H1 (cell line): Measurements from ENCODE around the gene SLC48A1. TPM values are rescaled to one million over a fixed set of nuclear protein-coding genes. Genes with fewer than 3 reads are reported as not detected.

Experiments used
- CTCF ChIA-PET: fragments of 300-600 bp; sonication (Branson Sonifier 250); formaldehyde crosslinking; loops from one replicate; lab custom pipeline; 2021; ENCODE audit not compliant: partially characterized antibody; lab: Charles Lee
- POLR2A ChIA-PET: fragments of 300-600 bp; sonication (Branson Sonifier 250); formaldehyde crosslinking; loops from one replicate; lab custom pipeline; 2021; ENCODE audit warnings: inconsistent platforms; ENCODE audit not compliant: partially characterized antibody; lab: Charles Lee
- DNase-seq, 2 experiments: peaks; one replicate each; pipeline versions ENCODE4 v3.0.0 to v3.0.0-alpha.2; 2010 to 2022; ENCODE audit warnings: low spot score in 2 of 2, low read depth in 1 of 2, mixed read lengths in 1 of 2
- FAIRE-seq: peaks from 2 replicates; lab custom pipeline; 2011; peaks lifted over from hg19 to GRCh38; lab: Jason Lieb, UNC
- H2AFZ ChIP-seq: 2 replicates; pipeline ENCODE4 v1.8.1; 2012; ENCODE audit warnings: low read length, inconsistent platforms
- H2AK5ac ChIP-seq: 2 replicates; pipeline ENCODE4 v1.6.1; 2013; ENCODE audit warnings: low read depth, low read length
- H2BK120ac ChIP-seq: replicated peaks from 2 replicates; pipeline ENCODE3; 2013; ENCODE audit warnings: low read depth, low read length, inconsistent platforms
- H2BK12ac ChIP-seq: 2 replicates; pipeline ENCODE4 v1.6.1; 2013; ENCODE audit warnings: low read depth, low read length
- H2BK15ac ChIP-seq: 2 replicates; pipeline ENCODE4 v1.6.1; 2013; ENCODE audit warnings: low read length
- H2BK20ac ChIP-seq: 2 replicates; pipeline ENCODE4 v1.6.1; 2013; ENCODE audit warnings: low read length
- H2BK5ac ChIP-seq: 2 replicates; pipeline ENCODE4 v1.6.1; 2013; ENCODE audit warnings: low read depth, low read length
- H3K14ac ChIP-seq: 2 replicates; pipeline ENCODE4 v1.6.1; 2013; ENCODE audit warnings: inconsistent platforms; ENCODE audit not compliant: insufficient read length
- H3K18ac ChIP-seq: 2 replicates; pipeline ENCODE4 v1.6.1; 2013; ENCODE audit warnings: low read length; ENCODE audit errors: extremely low read depth
- H3K23ac ChIP-seq: 2 replicates; pipeline ENCODE4 v1.6.1; 2013; ENCODE audit warnings: inconsistent platforms; ENCODE audit not compliant: insufficient read length
- H3K23me2 ChIP-seq: 2 replicates; pipeline ENCODE4 v1.6.1; 2013; ENCODE audit warnings: low read depth, low read length
- H3K27ac ChIP-seq: 2 replicates; pipeline ENCODE4 v1.6.1; 2011; ENCODE audit warnings: low read depth, low read length, inconsistent platforms
- H3K27me3 ChIP-seq, 4 experiments: replicated peaks in 1 of 4; 1 replicate in 1 of 4; 2 replicates in 3 of 4; pipeline versions ENCODE4 v1.6.1 to v1.8.1; 2011 to 2013; ENCODE audit warnings: low read length in 3 of 4, mild to moderate bottlenecking in 3 of 4, inconsistent platforms in 2 of 4, mixed read lengths in 2 of 4, moderate library complexity in 1 of 4; ENCODE audit not compliant: control insufficient read depth in 3 of 4, insufficient read depth in 3 of 4; ENCODE audit errors: extremely low read depth in 1 of 4
- H3K36me3 ChIP-seq, 4 experiments: 2 replicates each; pipeline versions ENCODE4 v1.6.1 to v1.8.1; 2011 to 2013; ENCODE audit warnings: mild to moderate bottlenecking in 4 of 4, low read length in 3 of 4, moderate library complexity in 2 of 4, control low read depth in 1 of 4, inconsistent platforms in 1 of 4; ENCODE audit not compliant: insufficient read depth in 4 of 4, control insufficient read depth in 2 of 4
- H3K4ac ChIP-seq: replicated peaks from 2 replicates; pipeline ENCODE3; 2013; ENCODE audit warnings: low read length, low read depth, mixed read lengths, inconsistent platforms; ENCODE audit not compliant: insufficient read length
- H3K4me1 ChIP-seq, 4 experiments: replicated peaks in 1 of 4; 1 replicate in 1 of 4; 2 replicates in 3 of 4; pipeline versions ENCODE4 v1.6.1 to v1.8.1; 2011 to 2013; ENCODE audit warnings: low read length in 3 of 4, inconsistent platforms in 2 of 4, mixed read lengths in 1 of 4; ENCODE audit not compliant: insufficient read depth in 4 of 4, control insufficient read depth in 3 of 4
- H3K4me2 ChIP-seq, 2 experiments: 2 replicates each; pipeline versions ENCODE4 v1.6.1 to v1.8.1; 2011 to 2013; ENCODE audit warnings: low read depth in 2 of 2, low read length in 2 of 2, control low read depth in 1 of 2, inconsistent platforms in 1 of 2, mild to moderate bottlenecking in 1 of 2; ENCODE audit not compliant: insufficient read depth in 1 of 2
- H3K4me3 ChIP-seq, 4 experiments: fragments of 200-600, 300-600 bp in 1 of 4; sonication (generic), shearing (Covaris generic), sonication (Bioruptor Twin) in 1 of 4; 2 replicates each; pipeline versions ENCODE4 v1.5.1 to v1.8.1; 2011 to 2016; ENCODE audit warnings: low read length in 4 of 4, low read depth in 3 of 4, control low read depth in 2 of 4, inconsistent platforms in 2 of 4, mild to moderate bottlenecking in 2 of 4, mixed read lengths in 1 of 4, moderate library complexity in 1 of 4; ENCODE audit not compliant: insufficient read depth in 2 of 4; ENCODE audit errors: extremely low read depth in 1 of 4
- H3K56ac ChIP-seq: replicated peaks from 2 replicates; pipeline ENCODE3; 2013; ENCODE audit warnings: low read depth, mild to moderate bottlenecking, mixed read lengths, low read length, inconsistent platforms; ENCODE audit not compliant: insufficient read length
- H3K79me1 ChIP-seq: 2 replicates; pipeline ENCODE4 v1.6.1; 2013; ENCODE audit warnings: low read depth, low read length, control low read depth
- H3K79me2 ChIP-seq, 2 experiments: 2 replicates each; pipeline versions ENCODE4 v1.6.1 to v1.8.1; 2012 to 2013; ENCODE audit warnings: low read length in 2 of 2, mild to moderate bottlenecking in 2 of 2, inconsistent platforms in 1 of 2; ENCODE audit not compliant: insufficient read depth in 2 of 2, control insufficient read depth in 1 of 2
- H3K9ac ChIP-seq, 4 experiments: replicated peaks in 1 of 4; 1 replicate in 1 of 4; 2 replicates in 3 of 4; pipeline versions ENCODE4 v1.6.1 to v1.8.1; 2011 to 2013; ENCODE audit warnings: low read depth in 3 of 4, low read length in 3 of 4, control low read depth in 2 of 4, mild to moderate bottlenecking in 2 of 4, moderate library complexity in 2 of 4, inconsistent platforms in 1 of 4; ENCODE audit errors: extremely low read depth in 1 of 4
- H3K9me3 ChIP-seq, 2 experiments: 2 replicates each; pipeline versions ENCODE4 v1.6.1 to v1.8.1; 2012 to 2013; ENCODE audit warnings: mild to moderate bottlenecking in 2 of 2, moderate library complexity in 2 of 2, control low read depth in 1 of 2, inconsistent platforms in 1 of 2, low read depth in 1 of 2, low read length in 1 of 2, mixed read lengths in 1 of 2; ENCODE audit not compliant: insufficient read depth in 2 of 2
- H4K20me1 ChIP-seq, 2 experiments: replicated peaks in 1 of 2; 2 replicates each; pipeline versions ENCODE3 to v1.8.1; 2011 to 2013; ENCODE audit warnings: inconsistent platforms in 2 of 2, low read length in 2 of 2, mild to moderate bottlenecking in 1 of 2; ENCODE audit not compliant: insufficient read depth in 2 of 2, control insufficient read depth in 1 of 2
- H4K5ac ChIP-seq: 2 replicates; pipeline ENCODE4 v1.6.1; 2013; ENCODE audit warnings: low read length, low read depth, mixed read lengths, inconsistent platforms; ENCODE audit not compliant: insufficient read length
- H4K8ac ChIP-seq: 2 replicates; pipeline ENCODE4 v1.8.0; 2013; ENCODE audit warnings: mild to moderate bottlenecking, moderate library complexity, low read length, inconsistent platforms; ENCODE audit not compliant: insufficient read depth; ENCODE audit errors: extremely low read depth
- H4K91ac ChIP-seq: replicated peaks from 2 replicates; pipeline ENCODE3; 2013; ENCODE audit warnings: low read length, mixed read lengths, inconsistent platforms; ENCODE audit not compliant: insufficient read length
- SP1 ChIP-seq: IDR thresholded peaks from 2 replicates; pipeline ENCODE4 v1.6.1; 2011; ENCODE audit warnings: low read depth, low read length
- WGBS, 2 experiments: shearing (Covaris generic) in 1 of 2; methylation state at CpG; one replicate each; pipeline versions ENCODE4 v1.1.6 to v1.1.7; 2013 to 2015; ENCODE audit warnings: low lambda C conversion rate in 2 of 2, mixed read lengths in 2 of 2, inconsistent platforms in 1 of 2, low coverage in 1 of 2, missing lambda C conversion rate in 1 of 2; ENCODE audit not compliant: insufficient replicate concordance in 2 of 2, insufficient coverage in 1 of 2, insufficient read length in 1 of 2; ENCODE audit errors: extremely low coverage in 1 of 2, missing lambda C conversion rate in 1 of 2; 5-methylcytosine and 5-hydroxymethylcytosine counted together
- polyA plus RNA-seq, 7 experiments: library from polyadenylated mRNA; depleted of rRNA in 3 of 7; stranded (reverse) in 5 of 7; unstranded in 2 of 7; fragments of >200 nt in 5 of 7; fragments of 200-250 nt in 2 of 7; gene quantifications; 1 replicate in 5 of 7; 2 replicates in 1 of 7; 4 replicates in 1 of 7; pipeline versions ENCODE4 v1.2.1 to v1.2.3, GENCODE V29; 2011 to 2013; ENCODE audit warnings: missing spikeins in 2 of 7, mixed read lengths in 2 of 7
- total RNA-seq: library from RNA; stranded (reverse); fragmentation: NEBNext Ultra II Directional; extraction: Animal tissue kit (Norgen Biotek cat#: 25700); gene quantifications from 2 replicates; pipeline ENCODE4 v1.2.1, GENCODE V29; 2021

The SLC48A1 gene
- total and polyA plus RNA-seq, 2 of the 8 experiments (the other 6 are each of a cell fraction or from before 2014, with no cell fraction given) = 9.5 to 14.1 TPM

DNA sequence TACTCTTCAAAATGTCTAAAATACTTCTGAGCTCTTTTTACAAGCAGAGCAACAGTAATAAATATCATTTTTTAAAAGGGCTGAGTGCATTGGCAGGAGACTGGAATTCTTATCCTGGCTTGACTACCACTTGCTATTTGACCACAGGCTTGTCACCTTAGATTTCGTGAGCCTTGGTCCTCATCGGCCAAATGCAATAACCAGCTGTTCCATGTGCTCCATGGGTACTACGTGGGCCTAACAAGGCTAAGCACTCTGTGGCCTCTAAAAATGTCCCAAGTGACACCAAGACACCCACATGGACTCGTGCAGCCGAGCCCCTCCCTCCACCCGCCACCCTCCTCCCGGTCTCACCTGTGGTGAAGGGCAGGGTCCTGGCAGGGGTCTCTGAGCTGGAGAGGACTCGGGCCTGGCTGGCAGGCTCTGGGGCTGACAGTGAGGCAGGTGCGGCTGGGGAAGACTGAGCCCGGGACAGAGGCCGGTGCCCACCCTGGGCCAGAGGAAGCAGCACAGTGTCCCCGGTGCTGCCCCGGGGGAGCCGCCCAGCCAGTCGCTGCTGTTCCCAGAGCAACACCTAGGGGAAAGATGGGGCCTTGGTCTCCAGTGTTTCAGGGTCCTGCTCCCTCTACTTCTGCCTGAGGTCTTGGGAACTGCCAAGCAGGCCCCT lies 20.1 kb downstream of the SLC48A1 start:
- 0 out of 2 replicates have a peak, but pooled peaks cover 2% of the 10 kb centered on the region for H3K79me1 ChIP-seq
- no peak overlapping the region for H2AK5ac ChIP-seq
- no peak overlapping the region for H4K5ac ChIP-seq
- no peak overlapping the region for H3K14ac ChIP-seq
- no peaks in the 10 kb centered on the region for H3K27me3 ChIP-seq
- H4K8ac ChIP-seq = no peak overlapping the region
- no peak overlapping the region for H3K18ac ChIP-seq
- H2BK12ac ChIP-seq = no peak overlapping the region
- H4K20me1 ChIP-seq = peaks cover 2 to 3% of the 10 kb centered on the region in 2 experiments
- no peak overlapping the region for H2BK5ac ChIP-seq
- no peaks in the 10 kb centered on the region for H3K23me2 ChIP-seq
- ChIA-PET CTCF (interaction anchor here (1.1 to 58.8 kb wide), 8 partner anchors 12 to 77 kb away, joined by 3 to 2442 read pairs (median 10); partner anchors contain the start of genes ENDOU, RAPGEF3 and RPAP3), POLR2A (interaction anchor here (1.2 kb wide), 1 partner anchor 37 kb away, joined by 3 read pairs; no protein-coding TSS in a partner anchor)
- H3K36me3 ChIP-seq = peaks cover 11 to 52% (median 33%) of the 10 kb centered on the region in 4 experiments; a peak in 7 of 8 replicates
- DNase-seq = no peak
- no peak overlapping the region for H3K23ac ChIP-seq
- no peak overlapping the region for H3K56ac ChIP-seq
- H3K27ac ChIP-seq = no peak overlapping the region
- no peak overlapping the region for H3K4me2 ChIP-seq
- no peak overlapping the region for H3K4ac ChIP-seq
- no peak overlapping the region for H3K4me3 ChIP-seq
- H2AFZ ChIP-seq = no peak overlapping the region
- no peaks in the 10 kb centered on the region for H3K9me3 ChIP-seq
- no peaks in the 10 kb centered on the region for H3K79me2 ChIP-seq
- no peak for FAIRE-seq
- no peak overlapping the region for H2BK120ac ChIP-seq
- H4K91ac ChIP-seq = no peak overlapping the region
- TF ChIP-seq SP1 = no peak
- no peak overlapping the region for H3K9ac ChIP-seq
- 97% methylated on average over 14 of the region's 15 CpGs; no CpG with 5 or more reads in 1 of the 2 experiments for WGBS, 2 experiments
- H2BK20ac ChIP-seq = no peak overlapping the region
- no peak overlapping the region for H2BK15ac ChIP-seq
- H3K4me1 ChIP-seq = peaks cover 0 to 4% (median under 1%) of the 10 kb centered on the region in 4 experiments; a peak in 3 of 7 replicates
